Stimulated activated CD4-positive, alpha-beta T cell treated with anti-CD3 and anti-CD28 coated beads, Interleukin-2, amount 100 ng/mL, for 48 hours (primary cell): ENCODE measurements around the gene KIF6.

Source experiments
- DNase-seq, 2 donors: peaks; one replicate each; pipeline ENCODE4 v3.0.0-alpha.2; 2020

Gene KIF6

GRCh38 chr6:39590871-39591393 lies 134.3 kb downstream of the KIF6 start:
- no peak for DNase-seq

DNA sequence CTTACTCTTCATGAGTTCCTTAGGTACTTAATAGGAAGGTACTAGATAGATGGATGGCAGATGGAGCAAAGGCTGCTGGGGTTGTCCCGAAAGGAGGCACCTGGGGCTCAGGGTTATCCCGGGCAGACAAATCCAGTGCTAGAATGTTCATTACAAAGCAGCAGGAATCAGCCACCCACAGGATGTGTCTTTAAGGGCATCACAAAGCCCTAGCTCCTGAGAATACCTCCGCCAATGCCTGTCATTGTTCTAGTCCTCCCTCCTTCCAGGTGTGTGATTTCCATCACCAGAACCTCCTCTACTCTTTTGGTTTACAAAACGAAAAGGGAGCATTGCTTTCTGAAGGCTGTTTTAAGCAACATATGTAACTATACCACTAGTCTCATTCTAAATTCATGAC lies 138.1 kb downstream of the KIF6 start:
- DNase-seq = no peak

DNA sequence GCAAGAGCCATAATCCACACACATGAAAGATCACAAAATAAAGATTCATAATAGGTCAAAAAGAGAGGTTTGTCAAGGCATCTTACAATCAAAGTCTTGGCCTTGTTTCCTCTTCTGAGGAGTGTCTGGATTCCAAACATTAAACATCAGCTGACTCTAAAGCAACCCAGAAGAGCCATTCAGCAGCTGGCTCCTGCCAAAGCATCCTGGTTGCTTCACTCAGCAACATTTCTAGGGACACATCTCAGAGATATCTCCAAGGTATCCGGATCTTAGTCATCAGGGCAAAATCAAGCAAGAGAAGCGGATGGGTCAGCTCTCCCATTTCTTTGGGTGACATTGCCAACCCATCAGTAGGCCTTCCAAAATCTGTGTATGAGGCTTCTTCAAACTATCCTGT lies 139.6 kb downstream of the KIF6 start:
- no peak for DNase-seq

GRCh38 chr6:39577446-39578165 lies 147.6 kb downstream of the KIF6 start:
- no peak for DNase-seq

DNA sequence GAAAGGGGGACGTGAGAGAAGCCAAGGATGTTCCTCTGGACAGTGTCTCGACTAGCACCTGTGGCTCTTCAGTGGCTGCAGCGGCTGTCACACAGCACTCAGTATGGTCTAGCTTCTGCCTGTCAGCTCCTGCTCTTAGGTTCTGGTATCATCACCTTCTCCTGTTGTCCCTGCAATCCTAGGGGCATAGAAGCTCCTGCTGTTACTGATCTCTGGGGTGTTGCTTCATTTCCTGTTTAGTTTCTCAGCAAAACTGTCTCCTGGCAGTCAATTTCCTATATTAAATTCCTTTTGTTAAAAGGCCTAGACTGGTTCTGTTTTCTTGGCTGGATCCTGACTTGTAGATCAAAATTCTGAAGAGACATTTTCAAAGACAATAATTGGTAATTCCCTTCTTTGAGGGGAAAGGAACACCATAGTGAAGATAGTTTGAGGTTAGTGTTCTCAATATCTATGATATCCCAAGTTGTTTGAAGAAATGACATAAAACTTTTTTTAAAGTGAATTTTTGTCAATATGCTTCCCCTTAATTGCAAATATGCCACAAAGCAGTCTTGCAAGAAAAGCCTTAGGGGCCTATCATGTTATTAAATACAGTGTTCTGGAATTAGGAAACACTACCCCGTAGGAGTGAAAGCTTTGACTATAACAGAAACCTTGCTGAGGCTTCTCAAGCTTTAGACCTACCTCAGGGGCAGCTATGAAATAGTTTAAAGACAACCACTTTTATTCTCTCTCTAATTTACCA lies 148.5 kb downstream of the KIF6 start:
- no peak for DNase-seq

DNA sequence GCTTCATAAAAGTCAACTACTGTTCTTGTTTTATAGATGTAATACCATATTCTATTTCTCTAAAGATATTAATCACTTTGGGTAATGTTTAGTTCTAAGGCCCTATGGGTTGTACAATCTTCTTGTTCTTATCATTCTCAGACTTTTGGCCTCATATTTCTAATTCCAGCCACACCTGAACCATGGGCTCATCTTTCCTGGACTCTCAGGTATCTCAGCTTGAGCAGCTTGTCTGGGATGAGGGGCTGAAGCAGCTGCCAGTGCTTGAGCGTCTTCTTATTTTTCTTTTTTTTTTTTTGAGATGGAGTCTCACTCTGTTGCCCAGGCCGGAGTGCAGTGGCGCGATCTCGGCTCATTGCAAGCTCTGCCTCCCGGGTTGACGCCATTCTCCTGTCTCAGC lies 150.2 kb downstream of the KIF6 start:
- DNase-seq = no peak

DNA sequence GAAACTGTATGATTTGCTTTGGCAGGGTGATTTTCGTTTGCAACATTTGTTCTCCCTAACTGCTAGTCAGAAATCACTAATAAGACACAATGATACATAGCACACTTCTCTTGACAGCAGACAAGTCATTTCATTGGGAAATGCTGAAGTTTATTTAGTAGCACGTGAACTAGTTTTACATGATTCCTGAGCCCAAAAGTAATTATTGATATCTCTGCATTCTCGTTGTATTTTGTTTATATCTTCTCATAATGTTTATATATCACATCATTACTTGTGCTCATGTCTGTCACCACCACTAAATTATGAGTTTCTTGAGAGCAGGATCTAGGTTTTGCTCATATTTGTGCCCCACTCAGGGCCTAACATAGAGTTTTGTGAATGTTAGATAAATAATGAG lies 151.7 kb downstream of the KIF6 start:
- DNase-seq = no peak

DNA sequence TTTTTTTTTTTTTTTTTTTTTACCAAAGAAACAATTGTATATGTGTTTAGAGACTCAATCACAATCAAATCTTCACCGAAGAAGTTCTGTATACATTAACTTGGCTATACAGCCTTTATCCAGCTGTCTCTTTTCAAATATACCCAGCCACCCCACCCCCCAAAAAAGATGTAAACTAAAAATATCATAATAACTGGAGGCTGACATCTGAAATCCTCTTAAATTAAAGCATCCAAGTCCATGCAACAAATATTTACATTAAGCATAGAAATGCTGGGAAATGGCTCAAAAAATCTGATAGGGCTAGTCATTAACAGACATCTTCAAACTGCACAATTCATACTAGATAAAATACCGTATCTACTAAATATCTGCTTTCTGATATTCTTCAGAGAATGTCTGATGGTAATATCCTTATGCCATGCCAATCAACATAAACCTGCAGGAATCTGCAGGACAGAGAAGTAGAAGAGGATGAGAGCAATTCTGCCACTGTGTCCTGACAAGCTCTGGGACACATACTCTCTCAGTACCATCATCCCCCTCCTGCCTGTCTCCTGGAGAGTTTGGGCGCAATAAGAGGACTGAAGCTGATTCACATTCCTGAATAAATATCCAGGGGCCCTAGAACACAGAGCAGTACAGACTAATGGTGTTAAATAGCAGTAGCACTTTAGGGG lies 152.4 kb downstream of the KIF6 start:
- no peak for DNase-seq

DNA sequence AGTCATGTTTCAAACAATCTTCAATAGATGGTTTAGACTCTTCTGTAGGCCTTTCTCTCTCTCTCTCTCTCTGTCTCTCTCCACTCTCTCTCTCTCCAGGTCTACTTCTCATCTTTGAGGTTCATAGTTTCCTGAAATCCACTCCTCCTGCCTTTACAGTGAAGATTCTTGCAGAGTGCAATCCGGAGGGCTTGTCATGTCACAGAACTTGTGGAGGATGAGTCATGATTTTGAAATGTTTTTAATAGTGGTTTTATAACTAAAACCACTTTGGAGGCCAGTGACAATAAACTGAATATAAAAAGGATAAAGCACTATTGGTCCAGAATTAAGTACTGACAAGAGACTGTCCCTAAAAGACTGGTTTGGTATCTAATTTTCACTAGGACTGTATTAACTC lies 156.3 kb downstream of the KIF6 start:
- no peak for DNase-seq

- DNase-seq = no peak
These were observed 158.1 kb downstream of the KIF6 start for GRCh38 chr6:39567091-39567490.

DNA sequence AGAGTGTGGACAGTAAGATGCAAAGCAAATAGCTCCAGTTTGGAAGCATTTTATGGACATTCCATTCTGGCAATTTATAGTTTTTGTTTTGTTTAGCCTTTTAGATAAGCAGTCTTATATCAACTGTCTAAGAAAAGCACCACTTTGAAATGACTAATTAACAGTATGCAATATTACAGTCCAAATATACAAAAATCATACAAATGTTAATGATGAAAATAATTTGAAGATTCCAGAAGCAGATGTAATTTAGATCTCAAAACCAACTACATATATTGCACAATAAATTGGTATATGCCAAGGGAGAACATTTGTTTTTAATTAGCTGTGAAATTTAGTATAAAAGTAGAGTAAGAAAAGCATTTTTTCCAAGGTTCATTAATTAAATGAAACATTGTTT lies 158.8 kb downstream of the KIF6 start:
- DNase-seq = no peak

GRCh38 chr6:39565956-39566355 lies 159.3 kb downstream of the KIF6 start:
- DNase-seq = no peak

DNA sequence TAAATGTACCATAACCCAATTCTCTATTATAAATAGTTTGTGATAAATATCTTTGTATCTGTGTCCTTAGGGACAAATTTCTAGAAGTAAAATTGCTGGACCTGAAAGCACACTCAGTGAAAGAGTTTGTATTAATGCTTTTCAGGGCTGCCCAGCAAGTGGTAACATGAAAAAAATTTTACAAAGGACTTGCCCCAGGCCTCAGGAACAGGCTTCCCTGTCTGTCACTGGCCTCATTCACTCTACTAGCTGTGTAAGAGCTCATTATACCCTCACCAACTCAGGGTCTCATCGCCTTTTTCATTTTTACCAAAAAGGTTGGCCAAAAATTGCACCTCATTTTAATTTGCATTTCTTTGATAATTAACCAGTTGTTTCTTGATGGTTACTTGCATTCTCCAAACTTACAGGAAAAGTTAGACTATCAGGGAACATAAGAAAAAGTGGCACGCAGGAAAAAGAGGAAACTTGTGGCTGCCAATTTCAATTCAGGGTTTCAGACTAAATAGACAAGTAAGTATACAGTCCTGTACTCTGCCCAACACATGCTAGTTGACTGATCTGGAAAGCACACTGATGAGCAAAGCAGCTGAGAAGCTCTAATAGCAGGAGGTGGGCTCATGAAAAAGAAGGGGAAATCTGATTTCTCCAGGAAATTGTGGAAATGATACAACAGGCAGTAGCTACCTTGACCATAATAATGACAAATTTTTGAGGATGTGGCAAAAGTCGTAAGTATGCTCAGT lies 161.5 kb downstream of the KIF6 start:
- DNase-seq = no peak

DNA sequence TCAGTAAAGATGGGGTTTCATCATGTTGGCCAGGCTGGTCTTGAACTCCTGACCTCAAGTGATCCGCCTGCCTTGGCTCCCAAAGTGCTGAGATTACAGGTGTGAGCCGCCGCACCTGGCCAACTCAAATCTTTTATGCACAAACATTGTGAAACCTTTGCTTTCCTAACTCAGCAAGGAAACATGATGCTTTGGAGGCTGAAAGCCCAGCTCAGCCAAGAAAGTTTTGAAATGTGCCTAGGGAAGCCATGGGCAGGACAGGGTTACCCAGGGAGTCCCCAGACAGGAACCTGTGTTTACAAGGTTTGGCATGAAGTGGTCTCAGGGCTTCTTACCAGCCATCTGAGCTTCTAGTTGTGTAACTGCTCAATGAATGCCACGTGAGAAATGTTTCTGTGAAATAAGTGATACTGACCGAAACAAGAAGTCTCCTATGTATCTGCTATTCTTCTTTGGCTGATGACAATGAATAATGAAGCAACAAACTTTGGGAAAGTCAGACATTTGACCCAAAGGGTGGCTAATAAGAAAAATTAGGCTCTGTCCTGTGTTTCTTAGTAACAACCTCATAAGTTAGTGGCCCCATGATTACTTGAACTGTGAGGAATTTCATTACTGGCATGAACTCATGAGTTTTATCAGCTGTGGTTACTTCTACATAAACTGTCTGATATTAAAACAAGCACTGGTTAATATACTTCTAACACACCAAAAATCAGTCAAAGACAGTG lies 163.5 kb downstream of the KIF6 start:
- DNase-seq = no peak

DNA sequence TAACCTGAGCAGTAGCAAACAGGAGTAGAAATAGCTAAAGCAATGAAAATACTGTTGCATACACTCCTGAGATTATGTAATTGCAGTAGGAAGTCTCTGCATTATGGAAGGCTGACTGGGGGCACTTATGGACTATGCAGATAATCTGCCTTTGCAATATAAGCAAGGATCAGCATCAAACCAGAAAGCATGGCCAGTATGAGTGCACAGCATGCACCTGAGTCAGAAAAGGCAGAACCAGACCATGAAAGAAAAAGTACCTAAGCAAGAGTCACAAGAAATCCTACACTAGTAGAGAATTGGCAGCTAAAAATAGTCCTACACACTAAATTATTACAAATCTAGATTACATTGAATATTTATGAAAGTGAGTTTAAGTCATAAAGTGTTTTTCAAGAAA lies 164.3 kb downstream of the KIF6 start:
- no peak for DNase-seq

DNA sequence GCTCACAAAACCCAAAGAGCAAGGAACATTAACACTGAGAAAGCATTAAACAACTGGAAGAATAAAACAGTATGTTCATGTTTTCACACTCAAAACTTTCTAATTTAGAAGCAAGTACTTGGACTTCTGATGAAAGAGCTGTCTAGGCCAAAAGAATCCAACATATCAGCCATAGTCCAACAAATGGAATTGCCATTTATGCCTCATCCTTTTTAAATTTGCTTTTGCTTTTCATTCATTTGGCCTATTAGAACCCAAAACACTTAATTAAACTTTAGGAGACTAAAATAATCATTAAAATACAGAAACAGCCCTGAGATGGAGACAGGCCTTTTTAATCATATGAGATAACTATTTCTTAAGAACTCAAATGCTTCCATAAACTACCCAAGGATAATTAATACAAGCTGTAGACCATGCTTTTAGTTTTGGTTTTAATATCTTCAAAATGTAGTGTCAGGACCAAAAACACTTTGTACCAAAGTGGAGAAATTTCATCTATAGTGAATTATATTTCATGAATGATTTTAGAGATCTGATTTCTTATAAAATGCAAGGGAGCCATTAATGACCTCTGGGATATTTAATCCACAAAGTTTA lies 166.5 kb downstream of the KIF6 start:
- DNase-seq = no peak

DNA sequence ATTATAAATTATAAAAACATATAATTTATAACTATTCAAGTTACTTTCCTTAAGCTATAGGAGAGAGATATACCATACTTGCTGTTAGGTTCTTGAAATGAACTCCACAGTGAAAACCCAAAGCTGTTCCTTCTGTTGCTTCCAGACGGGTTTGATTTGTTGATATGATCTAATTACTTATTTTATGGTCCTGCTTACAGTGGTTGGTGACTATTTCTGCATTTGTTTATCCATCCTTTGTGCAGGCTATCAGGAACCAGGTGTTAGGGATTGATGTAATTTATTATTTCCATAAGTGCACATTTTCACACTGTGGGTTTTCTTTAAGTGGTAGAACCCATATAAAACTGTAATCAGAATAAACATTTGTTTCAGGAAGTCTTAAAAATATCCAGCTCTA lies 167.1 kb downstream of the KIF6 start:
- no peak for DNase-seq

DNA sequence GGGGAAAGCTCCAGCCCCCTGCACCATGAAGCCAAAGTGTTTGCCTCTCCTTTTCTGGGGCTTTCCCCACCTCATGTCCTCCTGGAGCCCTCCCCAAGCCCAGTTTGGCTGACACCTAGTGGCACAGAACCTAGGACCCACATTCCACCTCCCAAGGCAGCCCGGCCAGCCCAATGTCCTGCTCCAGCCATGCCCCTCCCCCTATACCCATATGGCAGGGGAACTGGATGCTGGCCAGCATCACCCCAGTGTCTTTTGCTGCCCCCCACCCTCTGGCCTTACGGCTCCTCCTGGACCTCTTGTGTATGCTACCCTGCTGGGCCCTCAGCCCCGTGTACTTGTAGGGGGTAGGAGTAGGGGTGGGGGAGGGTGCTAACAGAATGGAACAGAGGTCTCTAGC lies 170.1 kb downstream of the KIF6 start:
- DNase-seq = no peak

DNA sequence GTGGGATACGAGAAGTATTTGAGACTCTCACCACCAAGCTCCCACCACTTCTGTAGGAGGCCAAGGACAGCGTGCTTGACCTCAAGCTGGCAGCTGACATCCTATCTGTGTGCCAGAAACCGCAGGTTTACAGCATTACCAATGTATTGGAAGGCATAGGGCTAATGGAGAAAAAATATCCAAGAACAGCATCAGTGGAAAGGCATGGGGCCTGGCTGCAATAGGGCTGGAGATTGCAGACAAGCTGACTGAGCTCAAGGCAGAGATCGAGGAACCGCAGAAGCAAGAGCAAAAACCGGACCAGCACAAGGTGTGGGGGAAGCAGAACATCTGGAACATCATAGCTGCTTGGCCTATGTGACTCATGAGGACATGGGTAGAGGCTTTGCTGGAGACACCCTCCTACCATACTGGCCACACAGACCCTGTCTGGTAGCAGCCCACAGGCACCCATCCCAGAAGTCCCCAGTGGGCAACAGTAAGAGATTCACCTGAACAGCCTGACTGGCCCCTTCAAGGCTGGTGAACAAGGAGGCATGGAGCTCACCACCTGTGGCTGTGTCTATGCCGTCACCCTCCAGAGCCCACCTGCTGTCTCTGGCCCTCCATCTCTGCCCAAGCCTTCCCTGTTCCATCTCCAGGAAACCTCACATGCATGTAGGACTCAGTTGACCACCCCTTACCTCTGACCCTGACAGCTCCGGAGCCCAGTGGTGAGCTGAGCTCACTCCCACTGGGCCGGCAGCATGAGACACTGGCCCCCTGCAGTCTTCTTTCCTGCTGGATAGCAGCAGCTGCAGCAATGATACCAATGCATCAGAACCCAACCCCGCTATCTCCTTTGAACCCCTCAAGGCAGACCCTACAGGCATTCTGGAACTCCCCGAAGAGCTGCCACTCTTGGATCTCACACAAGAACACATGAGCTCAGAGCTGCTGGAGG lies 171.1 kb downstream of the KIF6 start:
- DNase-seq = no peak

DNA sequence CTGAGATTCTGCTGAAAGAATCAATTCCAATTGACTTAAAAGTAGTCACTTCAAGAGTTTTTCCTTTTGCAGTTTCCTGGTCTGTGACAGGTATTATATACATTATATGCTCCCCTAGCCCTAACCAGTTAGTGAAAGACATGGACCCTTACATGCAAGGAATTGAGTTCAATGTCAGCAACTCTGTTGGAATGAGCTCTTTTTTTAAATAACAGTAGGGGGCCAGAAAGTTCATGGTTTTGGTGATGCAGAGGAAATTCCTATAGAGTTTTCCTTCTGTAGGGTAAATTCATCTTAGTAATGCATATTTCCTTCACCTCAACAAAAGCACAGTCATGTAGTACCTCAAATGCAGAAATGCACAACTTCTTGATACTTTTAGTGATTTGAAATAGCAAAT lies 172.2 kb downstream of the KIF6 start:
- no peak for DNase-seq

DNA sequence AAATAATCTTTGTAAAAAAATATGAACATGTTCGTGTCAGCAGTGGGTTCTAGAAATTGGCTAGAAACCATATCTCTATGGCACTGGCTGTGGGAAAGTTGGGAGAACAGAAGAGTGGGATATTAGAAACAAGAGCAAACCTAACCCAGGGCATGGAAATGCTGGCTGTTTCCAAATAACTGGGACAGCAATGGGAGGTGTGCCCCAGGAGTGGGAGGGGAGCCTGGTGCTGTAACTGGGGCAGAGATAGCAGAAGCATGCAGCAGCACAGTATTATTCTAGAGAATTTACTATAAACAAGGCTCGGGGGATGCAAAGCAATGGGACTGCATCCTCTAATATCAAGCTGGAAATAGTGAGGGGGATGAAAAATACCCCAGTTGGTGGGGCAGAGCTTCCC lies 175.0 kb downstream of the KIF6 start:
- no peak for DNase-seq
